ENCODE data around the gene NSDHL. TPM values are rescaled to one million over a fixed set of nuclear protein-coding genes. Genes with fewer than 3 reads are reported as not detected.
A peak's percentile ranks its signal among the peaks of the same experiment; 100 is the strongest.

The NSDHL gene
- total RNA-seq, 1 donor from 2014 or later = 24.9 TPM

DNA sequence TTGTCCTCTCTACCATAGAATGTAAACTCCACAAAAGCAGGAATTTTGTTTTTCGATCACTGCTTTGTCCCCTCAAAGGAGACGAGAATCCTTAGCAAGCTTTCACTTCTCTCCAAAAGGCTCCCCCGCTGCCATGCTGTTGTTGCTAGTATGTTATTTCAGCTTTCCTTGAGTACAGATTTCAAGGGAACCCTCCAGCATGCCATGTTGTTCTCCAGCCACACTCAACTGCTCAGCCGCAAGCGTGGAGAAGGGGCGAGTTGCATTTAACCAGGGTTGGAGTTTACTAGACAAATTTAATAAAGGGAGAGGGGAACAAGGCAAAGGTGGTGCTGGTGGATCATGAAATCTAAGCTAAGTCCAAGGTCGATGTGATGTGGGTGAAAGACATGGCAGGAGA, 23.1 kb downstream of the NSDHL start:
- Mint-ChIP-seq H3K27ac (peak overlapping the region; percentile 21), H3K27me3 (ENCODE audit: insufficient read depth) (no peaks in the 10 kb centered on the region), H3K9me3 (no peaks in the 10 kb centered on the region), H3K4me1 (ENCODE audit: low read depth) (peaks cover 16% of the 10 kb centered on the region), H3K4me3 (no peak overlapping the region), H3K36me3 (ENCODE audit: low read depth) (peaks cover 33% of the 10 kb centered on the region)
- intact Hi-C loops (cut with micrococcal nuclease) = no loop called here
- DNase-seq (ENCODE audit: low spot score) = no peak

DNA sequence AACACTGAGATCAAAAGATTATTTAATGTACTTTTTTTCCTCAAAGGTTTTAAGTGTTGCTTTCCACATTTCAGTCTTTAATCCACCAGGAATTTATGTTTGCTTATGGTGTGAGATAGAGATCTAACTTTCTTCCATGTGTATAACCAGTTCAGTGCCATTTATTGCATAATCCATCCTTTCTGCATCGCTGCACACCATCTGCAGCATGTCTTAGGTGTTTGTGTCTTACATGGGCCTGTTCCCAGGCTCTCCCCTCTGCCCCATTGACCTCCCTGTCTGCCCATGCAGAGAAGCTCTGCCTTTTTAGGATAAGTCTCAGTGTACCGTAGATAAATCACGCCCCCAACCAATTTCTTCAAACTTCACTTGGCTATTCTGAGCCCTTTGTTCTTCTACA, 30.3 kb downstream of the NSDHL start:
- Mint-ChIP-seq H3K36me3 (ENCODE audit: low read depth) (peaks cover 13% of the 10 kb centered on the region), H3K27me3 (ENCODE audit: insufficient read depth) (no peaks in the 10 kb centered on the region), H3K4me3 (no peak overlapping the region), H3K4me1 (ENCODE audit: low read depth) (peaks cover 8% of the 10 kb centered on the region), H3K27ac (no peak overlapping the region), H3K9me3 (no peaks in the 10 kb centered on the region)
- intact Hi-C loops (cut with micrococcal nuclease) = no loop called here
- no peak for DNase-seq (ENCODE audit: low spot score)

DNA sequence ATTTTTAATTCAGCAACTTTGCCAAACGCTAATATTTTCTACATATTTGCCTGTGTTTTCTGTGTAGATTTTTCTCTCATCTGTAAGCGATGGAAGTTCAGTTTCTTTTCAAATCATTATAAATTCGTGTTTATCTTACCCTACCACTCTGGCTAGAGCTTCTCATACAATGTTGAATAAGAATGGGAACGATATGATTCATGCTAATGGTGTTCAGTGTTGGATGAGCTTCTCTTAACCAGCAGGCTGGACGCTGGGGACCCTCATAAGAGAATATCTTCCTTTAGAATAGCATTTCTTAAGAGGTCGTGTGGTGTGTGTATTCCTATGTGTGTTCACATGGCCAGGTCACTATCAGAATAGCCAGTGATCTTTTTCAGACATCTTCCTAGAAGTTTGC, 31.0 kb downstream of the NSDHL start:
- Mint-ChIP-seq H3K27me3 (ENCODE audit: insufficient read depth) (no peaks in the 10 kb centered on the region), H3K4me1 (ENCODE audit: low read depth) (peaks cover 8% of the 10 kb centered on the region), H3K4me3 (no peak overlapping the region), H3K9me3 (no peaks in the 10 kb centered on the region), H3K36me3 (ENCODE audit: low read depth) (peaks cover 13% of the 10 kb centered on the region), H3K27ac (no peak overlapping the region)
- no peak for DNase-seq (ENCODE audit: low spot score)
- intact Hi-C loops (cut with micrococcal nuclease) = no loop called here

DNA sequence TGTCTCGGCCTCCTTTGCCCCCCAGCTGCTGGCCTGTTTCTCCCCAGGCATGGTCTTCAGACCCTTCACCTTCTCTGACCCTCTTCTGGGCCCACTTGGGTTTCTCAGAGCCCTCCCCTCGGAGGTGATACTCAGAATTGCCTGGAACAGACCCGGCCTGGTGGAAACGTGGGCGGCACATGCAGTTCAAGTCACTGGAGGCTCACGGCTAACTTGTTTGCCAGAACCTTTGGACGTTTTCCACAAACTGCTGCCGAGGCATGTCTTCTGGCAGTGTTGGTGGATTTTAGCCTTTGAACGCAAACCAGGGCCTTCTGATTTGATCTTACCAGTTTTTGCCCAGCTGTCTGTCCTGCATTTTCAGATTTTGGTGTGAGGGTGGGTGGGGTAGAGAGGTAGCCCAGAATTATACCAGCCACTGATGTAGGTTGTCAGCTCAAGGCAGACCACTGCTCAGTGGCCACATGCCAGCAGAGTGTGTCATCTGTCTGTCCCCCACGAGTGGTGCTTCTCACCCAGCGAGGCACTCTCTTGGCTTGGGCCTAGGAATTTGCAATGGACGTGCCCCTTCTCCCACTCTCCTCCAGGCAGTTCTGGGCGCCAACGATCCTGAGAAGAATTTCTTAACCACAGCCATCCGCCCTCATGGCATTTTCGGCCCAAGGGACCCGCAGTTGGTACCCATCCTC, 34.5 kb downstream of the NSDHL start:
- no peaks in the 10 kb centered on the region for H3K4me1 Mint-ChIP-seq (ENCODE audit: low read depth)
- no peaks in the 10 kb centered on the region for H3K9me3 Mint-ChIP-seq
- H3K4me3 Mint-ChIP-seq = no peak overlapping the region
- no peak overlapping the region for H3K27ac Mint-ChIP-seq
- no peaks in the 10 kb centered on the region for H3K27me3 Mint-ChIP-seq (ENCODE audit: insufficient read depth)
- peaks cover 14% of the 10 kb centered on the region for H3K36me3 Mint-ChIP-seq (ENCODE audit: low read depth)
- intact Hi-C loops (cut with micrococcal nuclease) = no loop called here
- DNase-seq (ENCODE audit: low spot score) = no peak

DNA sequence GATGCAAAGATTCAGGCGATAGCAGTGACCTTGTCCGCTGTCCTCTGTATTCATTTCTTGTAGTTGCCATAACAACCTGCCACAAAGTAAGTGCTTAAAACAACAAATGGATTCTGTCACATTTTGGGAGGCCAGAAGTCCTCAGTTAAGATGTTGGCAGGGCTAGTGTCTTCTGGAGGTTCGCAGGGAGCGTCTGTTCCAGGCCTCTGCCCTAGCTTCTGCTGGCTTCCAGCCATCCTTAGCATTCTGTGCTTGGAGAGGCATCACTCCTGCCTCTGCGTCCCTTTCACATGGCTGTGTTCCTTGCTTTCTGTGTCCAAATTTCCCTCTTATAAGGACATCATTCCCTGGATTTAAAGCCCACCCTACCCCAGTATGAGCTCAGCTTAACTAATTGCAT, 35.5 kb downstream of the NSDHL start:
- H3K27ac Mint-ChIP-seq = no peak overlapping the region
- intact Hi-C loops (cut with micrococcal nuclease) = no loop called here
- H3K4me1 Mint-ChIP-seq (ENCODE audit: low read depth) = no peaks in the 10 kb centered on the region
- H3K9me3 Mint-ChIP-seq = no peaks in the 10 kb centered on the region
- no peaks in the 10 kb centered on the region for H3K27me3 Mint-ChIP-seq (ENCODE audit: insufficient read depth)
- peaks cover 12% of the 10 kb centered on the region for H3K36me3 Mint-ChIP-seq (ENCODE audit: low read depth)
- H3K4me3 Mint-ChIP-seq = no peak overlapping the region
- no peak for DNase-seq (ENCODE audit: low spot score)

DNA sequence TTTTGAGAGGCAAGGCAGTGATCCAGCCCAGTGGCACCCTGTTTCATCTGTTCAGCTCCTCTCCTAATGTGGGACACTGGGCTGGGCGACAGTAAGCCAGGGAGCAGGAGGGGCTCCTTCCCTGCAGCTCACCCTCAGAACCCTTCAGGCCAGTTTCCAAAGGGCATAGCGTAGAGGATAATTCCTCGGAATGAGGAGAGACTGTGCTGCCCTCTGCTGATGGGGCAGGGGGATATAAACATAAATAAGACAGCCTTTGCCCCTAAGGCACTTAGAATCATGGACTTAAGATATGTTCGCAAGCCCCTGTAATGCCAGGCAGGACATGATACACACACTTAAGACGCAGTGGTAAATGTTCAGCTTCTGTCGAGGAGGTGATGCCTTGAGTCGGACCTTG, 39.1 kb downstream of the NSDHL start:
- H3K4me1 Mint-ChIP-seq (ENCODE audit: low read depth) = peaks cover 7% of the 10 kb centered on the region
- no peak overlapping the region for H3K27ac Mint-ChIP-seq
- H3K4me3 Mint-ChIP-seq = no peak overlapping the region
- no peaks in the 10 kb centered on the region for H3K27me3 Mint-ChIP-seq (ENCODE audit: insufficient read depth)
- H3K9me3 Mint-ChIP-seq = no peaks in the 10 kb centered on the region
- no peak for DNase-seq (ENCODE audit: low spot score)
- H3K36me3 Mint-ChIP-seq (ENCODE audit: low read depth) = peaks cover 8% of the 10 kb centered on the region
- intact Hi-C loops (cut with micrococcal nuclease) = no loop called here

DNA sequence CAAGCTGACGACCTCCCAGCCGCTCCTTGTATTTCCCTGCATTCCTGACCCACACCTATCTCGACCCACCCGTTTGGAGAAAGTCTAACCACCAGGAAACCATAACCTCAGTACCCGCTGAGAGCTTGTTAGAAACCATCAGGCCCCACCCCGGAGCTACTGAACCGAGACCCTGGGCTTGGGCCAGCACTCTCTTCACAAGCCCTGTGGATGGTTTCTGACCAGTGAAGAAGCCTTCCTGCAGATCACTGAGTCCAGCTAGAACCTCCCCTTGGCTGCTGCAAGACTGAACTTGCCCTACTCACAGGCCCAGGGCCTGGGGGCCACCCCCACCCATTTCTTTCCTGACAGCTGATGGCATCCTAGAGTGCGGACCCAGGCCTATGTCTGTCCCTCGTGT, 40.4 kb downstream of the NSDHL start:
- no peaks in the 10 kb centered on the region for H3K9me3 Mint-ChIP-seq
- H3K4me1 Mint-ChIP-seq (ENCODE audit: low read depth) = peaks cover 7% of the 10 kb centered on the region
- no peak overlapping the region for H3K27ac Mint-ChIP-seq
- no peak for DNase-seq (ENCODE audit: low spot score)
- intact Hi-C loops (cut with micrococcal nuclease) = no loop called here
- no peaks in the 10 kb centered on the region for H3K27me3 Mint-ChIP-seq (ENCODE audit: insufficient read depth)
- H3K4me3 Mint-ChIP-seq = no peak overlapping the region
- peaks cover 8% of the 10 kb centered on the region for H3K36me3 Mint-ChIP-seq (ENCODE audit: low read depth)

DNA sequence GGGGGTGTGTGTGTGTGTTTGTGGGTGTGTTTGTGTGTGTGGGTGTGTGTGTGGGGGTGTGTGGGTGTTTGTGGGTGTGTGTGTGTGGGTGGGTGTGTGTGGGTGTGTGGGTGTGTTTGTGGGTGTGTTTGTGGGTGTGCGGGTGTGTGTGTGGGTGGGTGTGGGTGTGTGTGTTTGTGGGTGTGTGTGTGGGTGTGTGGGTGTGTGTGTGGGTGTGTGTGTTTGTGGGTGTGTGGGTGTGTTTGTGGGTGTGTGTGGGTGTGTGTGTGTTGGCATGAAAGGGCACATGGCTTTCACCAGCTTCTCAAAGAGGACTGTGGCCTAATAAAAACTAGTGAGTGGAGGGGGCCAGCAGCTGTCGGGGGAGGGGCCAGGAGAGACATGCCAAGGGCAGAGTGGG, 41.7 kb downstream of the NSDHL start:
- intact Hi-C loops (cut with micrococcal nuclease) = no loop called here
- Mint-ChIP-seq H3K27ac (peak overlapping the region; percentile 82), H3K27me3 (ENCODE audit: insufficient read depth) (no peaks in the 10 kb centered on the region), H3K9me3 (no peaks in the 10 kb centered on the region), H3K36me3 (ENCODE audit: low read depth) (peaks cover 6% of the 10 kb centered on the region), H3K4me3 (no peak overlapping the region), H3K4me1 (ENCODE audit: low read depth) (peaks cover 7% of the 10 kb centered on the region)
- DNase-seq (ENCODE audit: low spot score) = no peak

DNA sequence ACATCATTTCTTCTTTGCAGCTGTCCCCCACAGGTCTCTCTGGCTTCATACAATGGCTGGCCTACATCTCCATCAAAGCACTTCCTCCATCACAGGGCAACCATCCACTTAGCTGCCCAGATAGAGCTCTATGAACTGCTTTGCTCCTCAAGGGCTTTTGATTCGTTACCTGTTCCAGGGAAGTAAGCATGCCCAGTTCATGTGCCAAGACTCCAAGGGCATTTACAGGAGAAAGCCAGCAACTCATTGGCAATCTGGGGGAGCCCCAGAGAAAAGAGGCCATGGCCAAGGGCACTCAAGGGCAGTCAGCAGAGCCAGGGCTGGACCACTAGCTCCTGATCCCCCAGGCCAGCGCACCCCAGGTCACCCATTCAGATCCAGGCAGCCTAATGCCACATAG, 42.5 kb downstream of the NSDHL start:
- no peak overlapping the region for H3K4me3 Mint-ChIP-seq
- H3K36me3 Mint-ChIP-seq (ENCODE audit: low read depth) = peaks cover 6% of the 10 kb centered on the region

DNA sequence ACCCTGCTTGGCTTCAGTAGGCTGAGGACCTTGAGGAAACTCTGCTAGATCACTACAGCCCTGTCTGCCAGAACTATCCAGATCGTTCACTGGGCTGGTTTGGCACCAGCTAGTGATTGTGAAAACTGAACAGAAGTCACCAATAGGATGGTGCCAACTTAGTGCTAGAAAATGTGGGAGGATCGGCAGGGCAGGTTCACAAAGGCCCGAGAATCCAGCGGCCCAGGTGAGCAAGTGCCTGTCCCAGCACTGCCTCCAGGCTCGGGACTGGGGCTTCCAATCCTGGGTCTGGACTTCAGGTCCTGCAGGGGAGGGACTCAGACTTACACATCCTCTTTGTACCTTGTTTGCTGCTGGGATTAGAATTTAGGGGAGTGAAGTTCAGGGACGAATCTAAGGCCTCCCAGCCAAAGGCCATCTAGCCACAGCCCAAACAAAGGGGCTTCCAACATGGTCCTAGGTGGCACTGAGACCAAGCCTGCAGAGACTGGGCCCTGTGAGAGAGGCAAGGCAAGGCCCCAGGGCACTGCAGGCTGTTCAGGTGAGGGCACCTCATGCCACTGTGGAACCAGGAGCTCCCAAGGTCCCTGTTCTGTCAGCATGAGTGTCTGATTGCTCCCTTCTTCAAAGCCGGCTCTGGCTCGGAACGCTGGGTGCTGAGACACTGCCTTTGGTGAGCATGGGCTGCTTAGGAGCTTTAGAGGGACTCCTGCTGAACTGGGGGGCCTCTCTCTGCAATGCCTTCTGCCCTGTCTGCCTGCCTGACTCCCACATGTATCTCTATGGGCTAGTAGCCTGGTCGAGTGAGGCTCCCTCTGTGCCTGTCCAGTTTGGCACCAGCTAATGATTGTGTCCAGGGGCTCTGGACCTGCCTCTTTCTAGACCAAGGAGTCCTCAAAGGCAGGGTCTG, 46.3 kb downstream of the NSDHL start:
- H3K4me3 Mint-ChIP-seq = no peak overlapping the region
- H3K4me1 Mint-ChIP-seq (ENCODE audit: low read depth) = peaks cover 1% of the 10 kb centered on the region
- DNase-seq (ENCODE audit: low spot score) = no peak
- no peaks in the 10 kb centered on the region for H3K9me3 Mint-ChIP-seq
- intact Hi-C loops (cut with micrococcal nuclease) = no loop called here
- H3K27me3 Mint-ChIP-seq (ENCODE audit: insufficient read depth) = no peaks in the 10 kb centered on the region
- no peak overlapping the region for H3K27ac Mint-ChIP-seq
- H3K36me3 Mint-ChIP-seq (ENCODE audit: low read depth) = peaks cover 4% of the 10 kb centered on the region

More for the DNA sequence above, 42.5 kb downstream of the NSDHL start:
- Mint-ChIP-seq H3K4me1 (ENCODE audit: low read depth) (peaks cover 7% of the 10 kb centered on the region), H3K27me3 (ENCODE audit: insufficient read depth) (no peaks in the 10 kb centered on the region), H3K27ac (peak overlapping the region; percentile 73), H3K9me3 (no peaks in the 10 kb centered on the region)
- intact Hi-C loops (cut with micrococcal nuclease) = no loop called here
- no peak for DNase-seq (ENCODE audit: low spot score)

DNA sequence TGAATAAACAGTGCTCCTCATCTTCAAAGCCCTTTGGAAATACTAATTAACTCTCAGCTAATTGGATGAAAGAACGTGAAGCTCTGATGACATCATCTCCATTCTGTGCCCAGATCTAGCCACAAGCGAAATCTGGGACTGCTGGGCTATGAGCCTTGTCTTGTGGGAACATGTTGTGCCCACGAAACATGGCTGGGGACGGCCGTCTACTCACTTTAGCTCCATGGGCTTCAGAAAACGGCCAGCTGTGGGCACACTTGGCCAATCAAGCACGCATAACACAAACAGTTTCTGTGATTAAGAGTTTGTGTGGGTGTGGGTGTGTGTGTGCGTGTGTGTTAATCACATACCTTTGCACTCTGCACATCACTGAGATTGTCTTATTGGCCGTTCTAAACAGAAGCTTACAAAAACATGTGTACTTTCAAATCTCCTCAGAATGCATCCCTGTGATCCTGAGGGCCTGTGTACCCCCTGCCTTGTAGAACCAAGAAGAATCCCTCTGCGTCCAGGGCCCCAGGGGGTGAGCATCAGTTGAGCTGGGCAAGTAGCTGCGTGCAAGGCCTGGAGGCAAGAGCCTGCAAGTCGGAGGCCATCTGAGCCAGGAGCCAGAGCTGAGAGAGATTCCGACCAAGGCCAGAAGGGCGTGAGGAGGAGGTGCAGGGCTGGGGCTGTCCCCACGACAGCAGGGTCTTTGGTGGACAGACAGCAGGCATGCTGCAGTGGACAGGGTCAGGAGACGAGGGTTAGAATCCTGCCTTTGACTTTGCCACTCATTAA, 48.3 kb downstream of the NSDHL start:
- Mint-ChIP-seq H3K4me3 (no peak overlapping the region), H3K4me1 (ENCODE audit: low read depth) (no peaks in the 10 kb centered on the region), H3K27ac (no peak overlapping the region), H3K9me3 (no peaks in the 10 kb centered on the region), H3K36me3 (ENCODE audit: low read depth) (no peaks in the 10 kb centered on the region), H3K27me3 (ENCODE audit: insufficient read depth) (no peaks in the 10 kb centered on the region)
- intact Hi-C loops (cut with micrococcal nuclease) = no loop called here
- DNase-seq (ENCODE audit: low spot score) = no peak

DNA sequence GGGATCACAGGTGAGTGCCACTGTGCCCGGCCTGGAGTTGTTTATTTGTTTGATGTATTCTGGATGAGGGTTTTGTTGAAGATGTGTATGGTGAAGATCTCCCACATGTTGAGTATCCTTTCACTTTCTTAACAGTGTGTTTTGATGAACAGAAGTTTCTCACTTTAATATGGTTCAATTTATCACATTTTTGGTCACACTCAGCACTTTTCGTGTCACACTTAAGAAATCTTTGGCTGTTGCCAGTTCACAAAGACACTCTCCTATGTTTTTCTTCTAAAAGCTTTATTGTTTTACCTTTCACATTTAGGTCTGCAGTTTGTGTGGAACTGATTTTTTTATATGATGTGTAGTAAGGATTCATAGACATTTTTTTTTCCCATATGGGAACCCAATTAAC, 50.4 kb downstream of the NSDHL start:
- H3K27me3 Mint-ChIP-seq (ENCODE audit: insufficient read depth) = peaks cover 2% of the 10 kb centered on the region
- H3K4me1 Mint-ChIP-seq (ENCODE audit: low read depth) = no peaks in the 10 kb centered on the region

DNA sequence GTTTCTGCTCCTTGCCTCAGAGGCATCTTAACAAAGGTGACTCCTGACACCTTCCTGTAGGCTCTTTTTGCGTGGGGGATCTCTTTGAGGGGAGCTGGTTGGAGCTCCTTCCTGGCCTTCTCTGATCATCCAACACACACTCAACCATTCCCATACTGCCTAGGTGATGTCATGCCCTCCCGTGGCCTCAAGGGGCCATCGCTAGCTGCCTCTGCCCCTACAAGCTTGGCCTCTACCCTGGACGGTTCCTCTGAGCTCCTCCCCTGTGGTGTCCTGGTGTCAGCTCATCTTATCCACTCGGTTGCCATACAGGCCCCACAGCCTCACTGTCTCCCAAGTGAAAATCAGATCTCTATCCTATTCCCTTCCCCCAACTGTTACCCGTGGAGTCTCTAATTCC, 53.3 kb downstream of the NSDHL start:
- Mint-ChIP-seq H3K4me3 (no peak overlapping the region), H3K27ac (no peak overlapping the region), H3K36me3 (ENCODE audit: low read depth) (no peaks in the 10 kb centered on the region), H3K27me3 (ENCODE audit: insufficient read depth) (peaks cover 3% of the 10 kb centered on the region), H3K4me1 (ENCODE audit: low read depth) (no peaks in the 10 kb centered on the region), H3K9me3 (no peaks in the 10 kb centered on the region)
- no peak for DNase-seq (ENCODE audit: low spot score)
- intact Hi-C loops (cut with micrococcal nuclease) = no loop called here

More for the DNA sequence above, 50.4 kb downstream of the NSDHL start:
- no peak overlapping the region for H3K27ac Mint-ChIP-seq
- DNase-seq (ENCODE audit: low spot score) = no peak
- intact Hi-C loops (cut with micrococcal nuclease) = no loop called here
- H3K9me3 Mint-ChIP-seq = no peaks in the 10 kb centered on the region
- no peaks in the 10 kb centered on the region for H3K36me3 Mint-ChIP-seq (ENCODE audit: low read depth)
- H3K4me3 Mint-ChIP-seq = no peak overlapping the region

All from activated T-helper 1 cell treated with anti-CD3 and anti-CD28 coated beads, Interleukin-12 subunit alpha, Interleukin-12 subunit beta, Interleukin-2, Interleukin-4 antibody, amounts not matched to agents 30 ng/mL and 10 ng/mL and 1 ng/mL, durations not matched to agents 14 hours and 24 hours and 36 hours (primary cell).